ENCODE measurements around the gene TCP11.
A peak's percentile ranks its signal among the peaks of the same experiment; 100 is the strongest.
"Not testable (repeated sequence)": the region's sequence is repeated elsewhere in the genome, so short reads cannot be mapped to it uniquely, and the experiment has no call there.

The TCP11 gene

DNA sequence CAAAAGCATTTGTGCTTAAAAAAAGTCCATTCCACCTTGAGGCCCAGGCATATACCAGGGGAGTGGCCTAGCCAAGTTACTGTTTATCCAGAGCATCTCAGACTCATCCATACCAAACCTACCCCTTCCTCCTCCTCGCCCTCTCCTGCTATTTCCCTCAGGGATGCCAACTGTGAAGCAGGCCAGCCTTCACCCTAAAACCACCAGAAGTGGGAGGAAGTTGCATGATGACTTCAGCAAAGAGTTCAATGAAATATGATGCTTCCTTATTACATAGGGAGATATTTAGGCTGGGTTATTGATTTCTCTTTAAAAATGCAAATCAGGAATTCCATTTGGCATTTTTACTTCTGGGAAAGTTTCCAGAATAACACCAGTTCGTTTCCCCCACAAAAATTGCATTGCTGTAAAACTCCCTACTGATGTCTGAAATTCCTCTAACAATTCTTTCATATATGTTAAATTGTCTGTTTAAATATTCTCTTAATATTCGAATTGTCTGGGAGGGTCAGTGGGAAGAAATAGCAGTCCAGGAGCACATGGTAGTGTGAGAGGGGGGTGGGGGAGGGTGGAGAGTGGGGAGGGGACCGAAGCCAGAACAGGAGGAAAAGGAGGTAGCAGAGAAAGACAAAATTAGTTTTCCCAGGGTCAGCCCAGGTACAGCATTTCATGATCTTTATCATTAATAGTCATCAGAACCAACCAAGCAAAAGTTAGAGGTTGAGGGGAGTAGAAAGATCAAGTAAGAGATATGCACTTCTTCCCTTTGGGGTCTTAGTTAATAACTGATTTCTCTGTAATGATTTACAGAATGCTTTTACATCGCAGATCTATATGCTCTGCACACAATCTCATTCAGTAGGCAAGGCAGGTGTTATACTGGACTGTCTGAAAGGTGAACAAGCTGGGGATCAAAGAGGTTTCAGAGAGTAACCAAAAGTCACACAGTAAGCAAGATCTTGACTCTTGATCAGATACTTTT is 1.7 kb upstream of the TCP11 start:
- DNase-seq: no peak

DNA sequence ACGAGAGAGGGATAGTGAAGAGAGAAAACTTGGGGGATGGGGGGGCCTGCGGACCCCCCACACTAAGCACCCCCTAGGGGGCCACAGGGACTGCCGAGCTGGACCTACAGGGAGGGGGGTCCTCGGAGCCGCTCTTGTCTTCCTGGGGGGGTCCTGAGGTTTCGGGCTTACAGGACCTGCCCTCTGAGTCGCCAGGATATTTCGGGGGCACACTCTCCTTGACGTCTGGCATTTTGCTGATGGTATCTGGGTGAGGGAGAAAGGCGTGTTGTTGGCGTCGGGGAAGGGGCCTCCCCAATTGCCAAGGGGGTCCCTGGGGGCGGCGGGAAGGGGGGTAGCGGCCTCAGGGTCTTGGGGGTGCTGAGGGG is 516 bp downstream of the TCP11 start:
- DNase-seq: no peak

DNA sequence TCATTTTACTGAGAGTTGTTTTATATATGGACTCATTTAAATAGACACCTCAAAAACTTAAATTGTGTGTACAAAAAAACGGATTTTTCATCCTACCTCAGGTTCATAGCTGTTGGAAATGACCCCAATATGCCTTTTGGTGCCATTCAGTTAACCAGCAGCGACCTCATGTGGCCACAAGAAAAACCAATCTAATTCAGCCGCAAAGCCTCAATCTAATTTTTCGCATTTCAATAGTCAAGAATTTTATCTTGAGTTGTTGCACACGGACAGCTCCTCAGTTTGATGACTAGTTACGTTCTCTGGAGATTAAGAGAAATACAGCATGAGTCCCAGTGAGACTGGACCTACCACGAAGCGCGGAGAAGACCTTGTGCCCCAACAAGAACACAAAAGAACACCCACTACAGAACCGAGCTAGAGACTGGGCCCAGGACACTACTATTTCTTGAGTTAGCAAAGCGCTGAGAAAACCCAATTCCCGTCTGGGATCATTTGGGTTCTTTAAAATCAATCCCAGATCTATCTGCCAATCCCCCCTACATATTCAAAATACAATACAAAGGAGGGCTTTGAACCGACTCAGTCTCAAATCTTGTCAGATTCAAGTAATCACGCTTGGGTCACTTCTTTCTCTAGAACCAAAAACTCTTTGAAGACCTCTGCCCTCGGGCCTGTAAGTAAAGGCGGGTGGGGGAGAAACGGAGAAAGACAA is 1.1 kb downstream of the TCP11 start:
- DNase-seq: peak; percentile 57

DNA sequence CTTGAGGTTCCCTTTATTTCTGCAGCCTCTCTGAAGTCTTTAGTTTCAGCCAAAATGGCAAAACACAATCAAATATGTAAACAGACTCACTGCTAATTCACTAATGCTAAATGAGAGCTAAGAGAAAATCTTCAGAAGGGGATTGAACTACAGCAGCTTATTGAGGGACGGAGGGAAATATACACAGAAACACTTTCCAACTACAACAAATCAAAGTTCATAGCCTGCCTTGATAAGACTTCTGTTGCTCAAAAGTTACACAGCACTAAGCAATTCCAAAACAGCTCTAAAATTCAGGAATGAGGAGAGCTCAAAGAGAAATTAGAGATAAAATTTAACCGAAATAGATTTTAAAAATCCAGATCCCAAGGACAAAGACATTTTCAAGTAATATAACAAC is 1.7 kb downstream of the TCP11 start:
- DNase-seq: no peak

DNA sequence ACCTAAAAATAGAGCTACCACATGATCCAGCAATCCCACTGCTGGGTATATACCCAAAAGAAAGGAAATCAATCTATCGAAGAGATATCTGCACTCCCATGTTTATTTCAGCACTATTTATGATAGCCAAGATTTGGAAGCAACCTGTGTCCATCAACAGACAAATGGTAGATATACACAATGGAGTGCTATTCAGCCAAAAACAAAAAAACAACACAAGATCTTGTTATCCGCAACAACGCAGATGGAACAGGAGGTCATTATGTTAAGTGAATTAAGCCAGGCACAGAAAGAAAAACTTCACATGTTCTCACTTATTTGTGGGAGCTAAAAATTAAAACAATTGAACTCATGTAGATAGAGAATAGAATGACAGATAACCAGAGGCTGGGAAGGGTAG is 2.9 kb downstream of the TCP11 start:
- DNase-seq: not testable (repeated sequence)

DNA sequence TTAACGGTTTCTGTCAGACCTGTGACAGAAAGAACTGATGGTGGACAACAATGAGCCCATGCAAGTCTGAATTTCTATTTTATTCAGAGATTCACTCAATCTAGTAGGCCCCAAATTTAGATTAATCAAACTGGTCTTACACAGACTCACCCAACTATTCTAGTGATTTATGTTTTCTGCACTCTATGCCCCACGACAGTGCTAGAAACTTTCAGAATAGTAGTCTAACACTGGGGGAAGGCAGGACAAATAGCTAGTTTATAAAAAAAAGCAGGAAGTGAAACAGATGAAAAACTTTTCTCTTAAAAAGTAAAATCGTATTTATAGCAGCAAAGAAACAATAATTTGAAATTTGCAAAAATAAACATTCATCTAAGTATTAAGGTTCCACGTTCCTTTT is 5.0 kb downstream of the TCP11 start:
- no peak for DNase-seq

DNA sequence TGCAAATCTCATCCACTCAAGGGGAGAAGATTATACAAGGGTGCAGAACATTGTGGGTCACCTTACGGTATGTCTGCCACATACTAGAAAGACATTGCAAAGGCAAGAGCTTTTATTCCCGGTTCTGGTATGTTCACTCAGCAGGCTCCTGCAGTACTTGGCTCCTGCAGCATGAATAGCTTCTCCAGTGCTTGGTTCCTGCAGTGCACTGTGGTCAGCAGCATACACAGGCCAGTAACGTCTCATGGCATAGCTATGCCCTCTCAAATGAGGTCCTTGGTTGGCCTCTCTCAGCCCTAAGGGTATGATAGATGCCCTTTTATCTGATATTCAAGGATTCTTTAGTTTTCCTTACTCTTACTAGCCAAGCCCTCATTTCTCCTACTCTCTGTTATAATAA is 12.6 kb downstream of the TCP11 start:
- DNase-seq: no peak

DNA sequence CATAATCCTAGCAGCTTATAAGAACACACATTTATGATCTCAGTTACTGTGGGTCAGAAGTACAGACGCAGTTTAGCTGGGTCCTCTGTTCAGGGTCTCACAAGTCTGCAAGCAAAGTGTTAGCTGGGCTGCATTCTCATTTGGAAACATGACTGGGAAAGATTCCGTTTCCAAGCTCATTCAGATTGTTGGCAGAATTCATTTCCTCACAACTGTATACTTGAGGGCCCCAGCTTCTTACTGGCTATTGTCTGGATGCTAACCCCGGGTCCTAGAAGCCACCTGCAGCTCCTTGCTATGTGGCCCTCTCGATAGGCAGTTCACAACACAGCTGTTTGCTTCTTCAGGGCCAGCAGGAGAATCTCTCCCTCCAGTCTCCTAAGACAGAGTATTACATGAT is 13.1 kb downstream of the TCP11 start:
- no peak for DNase-seq

DNA sequence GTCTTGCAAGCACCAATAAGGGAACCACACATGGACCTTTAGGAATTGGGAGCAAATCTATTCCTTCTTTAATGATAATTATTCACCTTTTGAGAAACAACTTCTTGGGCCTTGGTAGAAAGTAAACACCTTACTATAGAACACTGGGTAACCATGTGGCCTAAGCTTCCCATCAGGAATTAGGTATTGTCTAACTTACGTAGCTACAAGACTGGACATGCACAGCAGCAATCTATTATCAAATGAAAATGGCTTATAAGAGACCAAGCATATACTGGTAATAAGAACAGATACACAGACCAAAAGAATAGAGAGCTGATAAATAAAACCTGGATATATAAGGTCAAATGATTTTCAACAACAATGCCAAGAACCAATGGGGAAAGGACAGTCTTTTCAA is 16.8 kb downstream of the TCP11 start:
- no peak for DNase-seq

DNA sequence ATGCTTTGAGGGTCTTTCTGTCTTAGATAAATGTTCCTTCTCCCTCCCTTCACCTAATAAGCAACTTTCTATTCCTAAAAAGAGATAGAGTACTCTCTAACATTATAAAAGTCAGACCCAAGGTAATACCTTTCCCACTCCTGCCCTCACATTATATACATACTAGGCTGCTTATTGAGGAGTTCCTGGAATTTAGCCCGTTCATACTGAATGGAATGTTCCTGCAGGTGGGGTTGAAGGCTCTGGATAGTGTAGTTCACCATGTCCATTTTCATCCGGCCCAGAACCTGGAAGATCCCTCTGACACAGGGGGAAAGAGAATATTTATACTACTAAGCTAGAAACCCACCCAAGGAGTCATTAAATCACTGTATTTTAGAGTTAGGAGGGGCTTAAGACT is 20.4 kb downstream of the TCP11 start:
- no peak for DNase-seq

DNA sequence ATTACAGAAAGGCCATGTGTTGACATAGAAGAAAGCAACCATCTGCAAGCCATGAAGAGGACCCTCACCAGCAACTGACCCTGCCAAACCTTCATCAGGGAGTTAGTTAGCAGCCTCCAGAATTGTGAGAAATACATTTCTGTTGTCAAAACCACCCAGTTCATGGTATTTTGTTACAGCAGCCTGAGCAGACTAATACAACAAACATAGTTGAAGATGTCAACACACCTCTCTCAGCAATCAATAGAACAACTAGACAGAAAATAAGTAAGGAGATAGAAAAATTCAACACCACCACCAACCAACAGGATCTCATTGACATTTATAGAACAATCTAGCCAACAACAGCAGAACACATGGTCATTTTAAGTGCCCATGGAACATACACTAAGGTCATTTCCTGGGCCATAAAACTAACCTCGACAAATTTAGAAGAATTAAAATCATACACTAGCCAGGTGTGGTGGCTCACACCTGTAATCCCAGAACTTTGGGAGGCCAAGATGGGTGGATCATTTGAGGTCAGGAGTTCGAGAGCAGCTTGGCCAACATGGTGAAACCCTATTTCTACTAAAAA is 32.7 kb downstream of the TCP11 start:
- no peak for DNase-seq

DNA sequence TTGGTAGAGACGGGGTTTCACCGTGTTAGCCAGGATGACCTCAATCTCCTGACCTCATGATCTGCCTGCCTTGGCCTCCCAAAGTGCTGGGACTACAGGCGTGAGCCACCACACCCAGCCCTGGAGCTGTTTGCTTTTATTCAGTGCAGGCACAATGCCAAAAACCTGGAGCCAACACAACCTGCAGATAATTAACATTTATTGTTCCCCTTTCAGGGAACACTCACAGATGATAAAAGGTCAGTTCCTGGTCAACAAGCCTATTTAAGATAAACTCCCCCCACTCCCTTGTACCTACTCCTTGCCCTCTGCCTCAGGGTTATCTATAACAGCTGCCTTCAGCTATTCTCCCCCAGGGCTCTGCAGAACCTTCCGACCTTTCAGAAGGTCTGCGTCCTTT is 33.4 kb downstream of the TCP11 start:
- not testable (repeated sequence) for DNase-seq

DNA sequence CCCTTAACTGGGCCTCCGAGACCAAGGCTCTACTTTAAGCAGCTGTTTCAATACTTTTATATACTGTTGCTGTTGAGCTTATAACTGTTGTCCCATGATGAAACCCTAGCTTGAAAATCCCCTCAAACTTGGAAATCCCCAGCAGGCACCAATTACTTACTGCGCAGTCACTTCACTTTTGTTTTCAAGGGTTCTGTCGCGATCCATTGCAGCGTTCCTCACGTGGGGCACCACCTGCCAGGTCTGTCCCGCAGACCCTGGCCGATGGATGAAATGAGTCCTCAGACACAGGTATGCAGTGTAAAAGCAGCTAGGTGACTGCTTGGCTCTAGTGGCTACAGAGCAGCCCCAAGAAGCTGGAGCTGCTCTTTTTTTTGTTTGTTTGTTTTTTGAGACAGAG is 33.9 kb downstream of the TCP11 start:
- DNase-seq: not testable (repeated sequence)

DNA sequence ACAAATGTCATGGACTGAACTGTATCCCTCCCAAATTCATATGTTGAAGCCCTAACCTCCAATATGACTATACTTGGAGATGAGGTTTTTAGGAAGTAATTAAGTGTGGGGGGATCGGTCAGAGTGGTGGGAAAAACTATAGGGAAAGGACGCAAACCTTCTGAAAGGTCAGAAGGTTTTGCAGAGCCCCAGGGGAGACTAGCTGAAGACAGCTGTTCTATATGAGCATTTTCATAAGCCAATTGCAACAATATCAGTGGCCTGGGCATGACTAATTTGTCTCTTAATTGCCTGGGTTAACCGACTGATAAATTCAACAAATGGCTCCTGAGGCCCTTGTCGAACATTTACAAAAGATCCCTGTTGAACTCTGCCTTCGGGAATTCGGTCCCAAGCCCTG is 35.1 kb downstream of the TCP11 start:
- DNase-seq: not testable (repeated sequence)

DNA sequence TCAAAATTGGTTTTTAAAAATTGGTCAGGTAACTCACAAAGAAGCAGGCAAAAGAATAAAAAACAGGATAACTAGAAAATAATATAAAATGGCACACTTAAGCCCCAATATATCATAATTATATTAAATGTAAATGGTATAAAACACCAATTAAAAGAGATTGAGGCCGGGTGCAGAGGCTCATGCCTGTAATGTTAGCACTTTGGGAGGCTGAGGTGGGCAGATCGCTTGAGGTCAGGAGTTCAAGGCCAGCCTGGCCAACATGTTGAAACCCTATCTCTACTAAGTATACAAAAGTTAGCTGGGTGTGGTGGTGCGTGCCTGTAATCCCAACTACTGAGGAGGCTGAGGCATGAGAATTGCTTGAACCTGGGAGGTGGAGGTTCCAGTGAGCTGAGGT is 36.1 kb downstream of the TCP11 start:
- DNase-seq: no peak

DNA sequence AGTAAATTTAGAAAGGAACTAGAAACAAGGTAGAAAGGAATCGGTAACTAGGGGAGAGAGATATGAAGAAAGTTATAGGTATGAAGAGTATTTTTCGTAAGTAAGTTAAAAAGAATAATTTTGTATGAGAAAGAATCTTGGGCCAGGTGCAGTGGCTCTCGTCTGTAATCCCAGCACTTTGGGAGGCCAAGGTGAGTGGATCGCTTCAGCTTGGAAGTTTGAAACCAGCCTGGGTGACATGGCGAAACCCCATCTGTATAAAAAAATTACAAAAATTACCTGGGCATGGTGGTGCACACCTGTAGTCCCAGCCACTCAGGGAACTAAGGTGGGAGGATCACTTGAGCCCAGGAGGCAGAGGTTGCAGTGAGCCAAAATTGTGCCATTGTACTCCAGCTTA is 42.0 kb downstream of the TCP11 start:
- DNase-seq: no peak

DNA sequence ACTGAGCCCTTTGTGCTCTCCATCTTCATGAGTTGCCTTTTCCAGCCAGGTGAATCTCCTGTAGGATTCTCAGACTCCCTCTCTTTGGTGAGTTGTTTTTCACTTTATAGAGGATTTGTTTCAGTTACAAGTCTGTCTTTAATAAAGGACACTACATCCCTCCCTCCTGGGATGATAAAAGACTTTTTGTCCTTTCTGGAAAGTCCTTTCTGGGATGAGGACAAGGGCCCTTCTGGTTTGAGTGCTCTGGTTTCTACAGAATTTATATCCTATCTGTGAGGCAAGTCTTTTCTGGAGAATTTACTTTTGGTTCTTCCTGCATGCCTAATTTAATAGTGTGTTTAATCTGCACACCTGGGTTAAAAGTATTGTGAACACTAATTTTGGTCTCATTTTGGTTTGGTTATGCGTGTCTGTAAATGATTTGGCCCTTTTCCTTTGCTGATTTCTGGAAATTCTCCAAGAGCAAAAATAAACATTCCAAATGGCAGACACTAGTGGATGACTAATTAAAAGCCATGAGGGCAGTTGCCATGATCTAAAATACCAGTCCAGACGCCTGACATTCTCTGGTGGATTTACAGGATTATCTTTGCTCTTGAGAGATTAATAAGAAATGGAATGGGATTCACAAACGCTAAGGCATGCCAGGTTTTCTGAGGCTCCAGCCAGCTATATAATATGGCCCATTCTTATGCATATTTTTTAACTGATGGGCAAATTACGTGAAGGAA is 44.8 kb downstream of the TCP11 start:
- DNase-seq: peak; percentile 74

DNA sequence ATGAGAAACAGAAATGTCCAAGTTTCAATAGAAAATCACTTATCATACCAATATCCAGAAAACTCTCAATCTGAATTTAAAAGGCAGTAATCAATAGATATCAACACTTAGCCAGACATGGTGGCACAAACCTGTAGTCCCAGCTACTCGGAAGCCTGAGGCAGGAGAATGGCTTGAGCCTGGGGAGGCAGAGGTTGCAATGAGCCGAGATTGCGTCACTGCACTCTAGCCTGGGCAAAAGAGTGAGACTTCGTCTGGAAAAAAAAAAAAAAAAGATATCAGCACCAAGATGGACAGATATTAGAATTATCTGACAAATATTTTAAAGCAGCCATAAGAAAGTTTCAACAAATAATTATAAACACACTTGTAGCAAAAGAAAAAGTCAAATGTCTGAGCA is 47.0 kb downstream of the TCP11 start:
- DNase-seq: no peak

DNA sequence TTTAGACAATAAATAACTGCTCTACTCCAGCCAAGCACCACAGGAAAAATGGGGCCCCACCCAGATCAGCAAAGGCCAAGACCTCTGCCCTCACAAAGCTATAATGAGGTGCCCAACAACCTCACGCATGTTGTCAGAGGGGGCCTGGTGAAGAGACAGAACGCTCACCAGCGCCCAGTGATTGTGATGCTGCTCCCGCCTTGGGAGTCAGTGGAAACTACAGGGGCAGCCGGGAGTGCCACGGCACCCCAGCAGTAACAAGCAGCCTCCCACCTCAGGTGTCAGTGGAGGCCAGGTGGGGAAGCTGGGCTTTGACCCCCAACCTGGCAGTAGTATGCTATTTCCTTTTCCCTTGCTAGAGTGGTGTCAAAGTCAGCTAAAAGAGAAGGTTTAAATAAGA is 47.4 kb downstream of the TCP11 start:
- DNase-seq: no peak

DNA sequence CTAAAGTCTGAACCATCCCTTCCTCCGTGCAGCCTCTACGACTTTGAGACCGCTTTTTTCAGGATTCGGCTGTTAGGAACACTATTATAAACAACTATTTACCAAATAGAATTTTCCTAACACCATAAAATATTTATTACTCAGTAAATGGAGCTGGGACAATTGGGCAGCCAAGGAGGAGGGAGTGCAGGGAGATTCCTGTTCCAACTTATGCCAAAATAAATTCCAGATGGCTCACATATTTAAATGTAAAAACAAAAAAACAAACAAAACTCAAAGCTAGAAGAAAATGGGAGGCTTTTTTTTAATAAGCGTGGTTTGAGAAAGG is 48.1 kb downstream of the TCP11 start:
- no peak for DNase-seq

DNA sequence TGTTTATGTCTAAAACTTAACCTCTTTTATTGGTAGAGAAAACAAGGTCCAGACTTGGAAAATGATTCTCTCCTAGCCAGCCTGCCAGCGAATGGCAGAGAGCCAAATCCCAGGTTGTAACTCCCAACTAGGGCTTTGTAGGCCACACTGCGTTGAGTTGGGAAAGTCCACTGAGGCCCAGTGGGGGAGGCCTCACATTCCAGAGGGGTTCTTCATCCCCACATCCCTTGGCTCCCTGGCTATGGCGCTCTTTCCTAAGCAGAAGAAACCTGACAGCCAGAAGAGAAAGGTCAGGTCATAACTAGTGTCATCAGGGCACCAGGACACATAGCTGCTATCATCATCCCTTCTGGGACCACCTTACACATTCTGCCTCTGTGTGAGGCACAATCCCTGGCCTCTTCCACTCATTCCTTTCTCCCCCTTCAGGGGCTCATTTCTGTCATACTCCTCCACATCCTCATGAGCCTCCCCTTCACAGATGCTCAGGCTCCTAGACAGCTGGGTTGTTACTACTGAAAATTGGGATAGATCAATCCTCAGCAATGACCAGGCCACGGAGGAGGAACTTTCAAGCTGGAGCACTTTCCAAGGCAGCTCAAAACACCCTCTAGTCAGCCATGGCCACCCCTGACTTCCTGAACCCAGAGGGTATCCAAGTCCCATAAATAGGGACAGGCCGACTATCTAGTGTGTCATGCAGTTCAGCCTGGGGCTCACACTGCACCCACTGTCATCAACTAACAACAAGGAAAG is 48.6 kb downstream of the TCP11 start:
- DNase-seq: peak; percentile 17

DNA sequence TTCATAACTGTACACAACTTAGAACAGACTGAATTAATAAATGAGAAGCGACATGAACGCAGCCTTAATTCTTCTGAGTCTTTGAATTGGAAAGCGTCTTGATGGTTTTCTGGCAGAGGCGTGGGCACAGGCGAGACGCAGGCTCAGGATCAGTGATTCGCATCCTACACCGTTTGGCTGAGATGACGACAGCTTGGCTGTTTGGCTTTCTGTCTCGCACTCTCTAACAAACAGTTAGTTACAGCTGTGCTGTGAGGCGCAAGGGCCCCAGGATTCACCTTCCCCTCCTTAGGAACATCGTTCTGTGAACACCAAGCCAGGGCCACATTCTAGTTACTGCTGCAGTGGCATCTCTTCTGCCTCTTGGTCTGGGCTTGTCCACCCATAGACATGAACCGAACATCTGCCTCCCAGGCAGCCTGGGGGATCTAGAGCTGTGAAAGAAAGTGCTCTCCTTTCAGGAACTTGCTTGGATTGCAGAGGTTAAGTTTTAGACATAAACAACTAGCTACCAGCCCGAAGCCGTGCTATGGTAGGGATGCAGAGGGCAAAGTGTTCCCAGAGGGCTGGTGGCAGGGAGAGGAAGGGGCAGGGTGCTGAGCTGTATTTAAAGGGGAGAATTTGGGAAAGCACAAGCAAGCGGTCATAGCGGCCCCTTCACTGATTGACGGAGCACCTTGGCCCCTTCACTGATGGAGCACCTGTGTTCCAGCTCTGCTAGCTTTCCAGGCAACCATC is 49.6 kb downstream of the TCP11 start:
- DNase-seq: no peak

All from NCI-H1105 (cell line).